CD14-positive monocyte (primary cell): Measurements from ENCODE around the gene UVRAG. TPM values are rescaled to one million over a fixed set of nuclear protein-coding genes. Genes with fewer than 3 reads are reported as not detected.

ENCODE experiments used
- DNase-seq, 3 donors: peaks; one replicate each; pipeline ENCODE4 v3.0.0-alpha.2; 2011 to 2022
- H2AFZ ChIP-seq: 2 replicates; pipeline ENCODE4 v1.6.0; 2012; ENCODE audit warnings: mild to moderate bottlenecking, low read depth, low read length, inconsistent platforms; ENCODE audit not compliant: insufficient read depth, poor library complexity, severe bottlenecking
- H3K27ac ChIP-seq, 2 donors: 1 replicate in 1 of 2; 2 replicates in 1 of 2; pipeline ENCODE4 v1.5.1; 2012 to 2013; ENCODE audit warnings: low read length in 2 of 2, control low read depth in 1 of 2, inconsistent platforms in 1 of 2, low read depth in 1 of 2, mild to moderate bottlenecking in 1 of 2
- H3K27me3 ChIP-seq, 2 donors: one replicate each; pipeline versions ENCODE4 v1.6.0 to v1.6.1; 2011 to 2013; ENCODE audit warnings: low read length in 2 of 2; ENCODE audit not compliant: control insufficient read depth in 2 of 2, insufficient read depth in 2 of 2
- H3K36me3 ChIP-seq, 2 donors: replicated peaks in 1 of 2; 1 replicate in 1 of 2; 2 replicates in 1 of 2; pipeline versions ENCODE4 v1.5.1 to v1.6.1; 2012 to 2013; ENCODE audit warnings: low read length in 2 of 2, control low read depth in 1 of 2, inconsistent platforms in 1 of 2, mild to moderate bottlenecking in 1 of 2; ENCODE audit not compliant: insufficient read depth in 2 of 2, control insufficient read depth in 1 of 2
- H3K4me1 ChIP-seq, 2 donors: 1 replicate in 1 of 2; 2 replicates in 1 of 2; pipeline versions ENCODE4 v1.5.1 to v1.6.1; 2012 to 2013; ENCODE audit warnings: low read length in 2 of 2, control low read depth in 1 of 2, inconsistent platforms in 1 of 2, mild to moderate bottlenecking in 1 of 2, moderate library complexity in 1 of 2; ENCODE audit not compliant: insufficient read depth in 2 of 2, control insufficient read depth in 1 of 2
- H3K4me2 ChIP-seq: replicated peaks from 2 replicates; pipeline ENCODE3; 2012; ENCODE audit warnings: low read length, moderate library complexity, mild to moderate bottlenecking; ENCODE audit not compliant: poor library complexity, severe bottlenecking; ENCODE audit errors: extremely low read depth
- H3K4me3 ChIP-seq, 3 experiments: fragments of 200-600 bp in 1 of 3; sonication (generic) in 1 of 3; replicated peaks in 1 of 3; 1 replicate in 2 of 3; 2 replicates in 1 of 3; pipeline ENCODE4 v1.5.1; 2011 to 2013; ENCODE audit warnings: low read length in 3 of 3, mild to moderate bottlenecking in 3 of 3, control low read depth in 2 of 3, low read depth in 2 of 3, inconsistent platforms in 1 of 3, moderate library complexity in 1 of 3
- H3K79me2 ChIP-seq: 2 replicates; pipeline ENCODE4 v1.6.0; 2012; ENCODE audit warnings: mild to moderate bottlenecking, control low read depth, inconsistent platforms, low read length, moderate library complexity; ENCODE audit not compliant: insufficient read depth
- H3K9ac ChIP-seq: 2 replicates; pipeline ENCODE4 v1.6.0; 2017; ENCODE audit warnings: low read length, mild to moderate bottlenecking; ENCODE audit not compliant: insufficient read depth, poor library complexity, severe bottlenecking
- H3K9me3 ChIP-seq, 2 donors: replicated peaks in 1 of 2; 1 replicate in 1 of 2; 2 replicates in 1 of 2; pipeline versions ENCODE4 v1.5.1 to v1.6.1; 2012 to 2013; ENCODE audit warnings: low read length in 2 of 2, control low read depth in 1 of 2; ENCODE audit not compliant: control insufficient read depth in 1 of 2, insufficient read depth in 1 of 2
- H4K20me1 ChIP-seq: 2 replicates; pipeline ENCODE4 v1.6.0; 2012; ENCODE audit warnings: mild to moderate bottlenecking, low read length, control low read depth, moderate library complexity; ENCODE audit not compliant: insufficient read depth
- H3K27ac Mint-ChIP-seq, 7 donors: one replicate each; pipeline ENCODE4 v1.8.0; 2020; ENCODE audit warnings: mild to moderate bottlenecking in 7 of 7, mixed read lengths in 7 of 7, moderate library complexity in 6 of 7, inconsistent platforms in 2 of 7
- H3K27me3 Mint-ChIP-seq, 3 donors: one replicate each; pipeline ENCODE4 v1.8.0; 2021 to 2022; ENCODE audit warnings: low read depth in 3 of 3, mild to moderate bottlenecking in 3 of 3, mixed read lengths in 3 of 3, moderate library complexity in 3 of 3, inconsistent platforms in 1 of 3
- H3K36me3 Mint-ChIP-seq, 2 donors: one replicate each; pipeline ENCODE4 v1.8.0; 2020; ENCODE audit warnings: mixed read lengths in 2 of 2, inconsistent platforms in 1 of 2, mild to moderate bottlenecking in 1 of 2
- H3K4me1 Mint-ChIP-seq: one replicate; pipeline ENCODE4 v1.8.0; 2020; ENCODE audit warnings: mild to moderate bottlenecking, mixed read lengths
- H3K4me3 Mint-ChIP-seq, 2 donors: one replicate each; pipeline ENCODE4 v1.8.0; 2020; ENCODE audit warnings: mild to moderate bottlenecking in 2 of 2, mixed read lengths in 2 of 2, moderate library complexity in 1 of 2
- H3K9me3 Mint-ChIP-seq, 7 donors: one replicate each; pipeline ENCODE4 v1.8.0; 2020 to 2022; ENCODE audit warnings: mixed read lengths in 7 of 7, mild to moderate bottlenecking in 6 of 7, moderate library complexity in 6 of 7, inconsistent platforms in 2 of 7
- WGBS: methylation state at CpG from one replicate; pipeline ENCODE4 v1.1.5; 2013; ENCODE audit warnings: missing lambda C conversion rate; ENCODE audit not compliant: insufficient coverage; 5-methylcytosine and 5-hydroxymethylcytosine counted together
- intact Hi-C, 2 donors: fragments of 100-400 bp; cut with micrococcal nuclease; formaldehyde crosslinking; loops; one replicate each; pipeline versions ENCODE4 v1.15.0 to v1.15.1; 2023
- polyA plus RNA-seq, 3 donors: library from polyadenylated mRNA; depleted of rRNA in 1 of 3; unstranded in 2 of 3; stranded (reverse) in 1 of 3; fragments of 300-500 nt in 2 of 3; fragments of >200 nt in 1 of 3; fragmentation: Illumina TruSeq in 2 of 3; gene quantifications; 1 replicate in 2 of 3; 2 replicates in 1 of 3; pipeline ENCODE4 v1.2.3, GENCODE V29; 2012 to 2021
- TF ChIP-seq, protein P1 (sequence below): fragments of 200-600 bp; IDR thresholded peaks from one replicate; pipeline ENCODE4 v1.8.0; 2022; ENCODE audit warnings: antibody characterized with exemption, mild to moderate bottlenecking

The UVRAG gene
- polyA plus RNA-seq, 3 donors, result 13.7 to 20.5 (median 20.0) TPM

DNA sequence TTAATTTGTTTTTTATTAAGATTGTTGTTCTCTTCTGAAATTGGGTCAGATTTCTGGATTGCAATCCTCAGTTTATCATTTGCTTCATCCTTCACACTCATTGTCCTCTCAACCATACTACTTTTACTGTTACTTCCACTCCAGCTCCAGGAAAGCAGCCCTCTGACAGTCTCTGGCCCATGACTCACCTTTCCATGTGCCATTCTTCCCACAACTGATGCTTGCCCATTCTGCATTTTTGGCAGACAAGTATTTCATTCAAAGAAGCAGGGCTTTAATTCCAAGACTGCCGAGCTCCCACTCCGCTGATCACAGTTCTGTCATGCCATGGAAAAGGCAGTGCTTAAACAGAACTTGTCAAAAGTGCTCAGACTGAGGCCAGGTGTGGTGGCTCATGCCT is 252.1 kb downstream of the UVRAG start:
- Mint-ChIP-seq H3K36me3 (peaks cover 34 to 43% of the 10 kb centered on the region in 2 donors), H3K9me3 (no peaks in the 10 kb centered on the region), H3K4me1 (peaks cover 31% of the 10 kb centered on the region), H3K27ac (peak overlapping the region in 2 of 7 donors; percentile 7 to 10), H3K4me3 (no peak overlapping the region), H3K27me3 (no peaks in the 10 kb centered on the region)
- intact Hi-C loops, result no loop called here
- 100% methylated on average over 2 of the region's 2 CpGs for WGBS
- no peak overlapping the region for H3K4me2 ChIP-seq
- H3K79me2 ChIP-seq, result no peaks in the 10 kb centered on the region
- no peaks in the 10 kb centered on the region for H3K9me3 ChIP-seq
- no peak overlapping the region for H3K9ac ChIP-seq
- H3K4me3 ChIP-seq, result no peak overlapping the region
- DNase-seq, result no peak
- H3K36me3 ChIP-seq, result peaks cover 30 to 59% of the 10 kb centered on the region in 2 donors
- TF ChIP-seq, protein P1, sequence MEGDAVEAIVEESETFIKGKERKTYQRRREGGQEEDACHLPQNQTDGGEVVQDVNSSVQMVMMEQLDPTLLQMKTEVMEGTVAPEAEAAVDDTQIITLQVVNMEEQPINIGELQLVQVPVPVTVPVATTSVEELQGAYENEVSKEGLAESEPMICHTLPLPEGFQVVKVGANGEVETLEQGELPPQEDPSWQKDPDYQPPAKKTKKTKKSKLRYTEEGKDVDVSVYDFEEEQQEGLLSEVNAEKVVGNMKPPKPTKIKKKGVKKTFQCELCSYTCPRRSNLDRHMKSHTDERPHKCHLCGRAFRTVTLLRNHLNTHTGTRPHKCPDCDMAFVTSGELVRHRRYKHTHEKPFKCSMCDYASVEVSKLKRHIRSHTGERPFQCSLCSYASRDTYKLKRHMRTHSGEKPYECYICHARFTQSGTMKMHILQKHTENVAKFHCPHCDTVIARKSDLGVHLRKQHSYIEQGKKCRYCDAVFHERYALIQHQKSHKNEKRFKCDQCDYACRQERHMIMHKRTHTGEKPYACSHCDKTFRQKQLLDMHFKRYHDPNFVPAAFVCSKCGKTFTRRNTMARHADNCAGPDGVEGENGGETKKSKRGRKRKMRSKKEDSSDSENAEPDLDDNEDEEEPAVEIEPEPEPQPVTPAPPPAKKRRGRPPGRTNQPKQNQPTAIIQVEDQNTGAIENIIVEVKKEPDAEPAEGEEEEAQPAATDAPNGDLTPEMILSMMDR, result no peak
- no peak overlapping the region for H3K27ac ChIP-seq
- no peaks in the 10 kb centered on the region for H3K27me3 ChIP-seq
- H2AFZ ChIP-seq, result no peak overlapping the region
- peaks cover 13 to 18% of the 10 kb centered on the region in 2 donors for H3K4me1 ChIP-seq
- peaks cover 28% of the 10 kb centered on the region for H4K20me1 ChIP-seq

DNA sequence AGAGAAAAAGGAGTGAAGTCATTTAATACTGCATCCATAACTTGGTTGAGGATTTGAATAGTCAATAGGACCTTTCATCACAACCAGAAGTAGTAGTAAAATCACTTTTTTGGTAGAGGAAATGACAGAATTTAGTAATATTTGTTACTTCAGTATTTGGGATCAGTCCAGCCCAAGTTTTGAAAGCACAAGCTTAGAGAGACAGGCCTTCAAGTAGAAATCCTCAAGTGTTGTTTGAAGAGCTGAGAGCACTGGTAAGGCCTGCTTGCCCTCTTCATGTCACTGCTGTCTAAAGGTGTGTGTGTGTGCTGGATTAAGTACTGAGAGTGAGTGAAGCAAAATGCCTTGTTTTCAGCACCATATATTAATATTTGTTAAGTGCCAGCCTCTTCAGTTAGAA is 254.0 kb downstream of the UVRAG start:
- H3K36me3 ChIP-seq, result peaks cover 22 to 51% of the 10 kb centered on the region in 2 donors
- H3K27me3 Mint-ChIP-seq, result no peaks in the 10 kb centered on the region
- H4K20me1 ChIP-seq, result peaks cover 20% of the 10 kb centered on the region
- H3K27ac ChIP-seq, result peak overlapping the region in 1 of 2 donors; percentile 21
- peaks cover 13 to 19% of the 10 kb centered on the region in 2 donors for H3K4me1 ChIP-seq
- DNase-seq, result no peak
- H3K4me3 Mint-ChIP-seq, result no peak overlapping the region
- H3K4me3 ChIP-seq, result no peak overlapping the region
- peak overlapping the region in 4 of 7 donors; percentile 2 to 64 (median 39) for H3K27ac Mint-ChIP-seq
- H3K36me3 Mint-ChIP-seq, result peaks cover 33 to 45% of the 10 kb centered on the region in 2 donors
- H3K79me2 ChIP-seq, result no peaks in the 10 kb centered on the region
- no peaks in the 10 kb centered on the region for H3K27me3 ChIP-seq
- H3K9me3 Mint-ChIP-seq, result no peaks in the 10 kb centered on the region
- peaks cover 32% of the 10 kb centered on the region for H3K4me1 Mint-ChIP-seq
- H3K4me2 ChIP-seq, result no peak overlapping the region
- H3K9me3 ChIP-seq, result no peaks in the 10 kb centered on the region
- H2AFZ ChIP-seq, result no peak overlapping the region
- TF ChIP-seq, protein P1, result no peak
- H3K9ac ChIP-seq, result no peak overlapping the region
- intact Hi-C loops, result no loop called here
